ENCODE measurements around the gene LACRT.

DNA sequence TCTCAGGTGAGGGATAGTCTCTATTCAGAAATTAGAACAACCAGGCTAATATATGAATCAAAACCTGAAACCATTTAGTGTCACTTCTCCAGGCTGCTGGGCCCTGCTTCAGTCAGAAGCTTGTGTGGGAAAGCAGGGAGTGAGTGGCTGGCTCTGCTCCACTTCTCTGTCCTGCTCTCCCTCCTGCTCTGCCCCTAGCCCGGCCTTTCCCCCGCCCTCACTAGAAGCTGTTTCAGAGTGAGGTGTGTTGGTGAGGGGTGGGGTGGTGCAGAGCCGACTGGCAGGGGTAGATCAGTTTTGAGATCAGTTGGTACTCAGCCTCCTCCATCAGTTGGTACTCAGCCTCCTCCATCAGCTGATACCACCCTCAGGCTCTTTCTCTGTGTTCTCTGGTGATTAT lies 39.2 kb downstream of the LACRT start:
- TF ChIP-seq, protein P1, sequence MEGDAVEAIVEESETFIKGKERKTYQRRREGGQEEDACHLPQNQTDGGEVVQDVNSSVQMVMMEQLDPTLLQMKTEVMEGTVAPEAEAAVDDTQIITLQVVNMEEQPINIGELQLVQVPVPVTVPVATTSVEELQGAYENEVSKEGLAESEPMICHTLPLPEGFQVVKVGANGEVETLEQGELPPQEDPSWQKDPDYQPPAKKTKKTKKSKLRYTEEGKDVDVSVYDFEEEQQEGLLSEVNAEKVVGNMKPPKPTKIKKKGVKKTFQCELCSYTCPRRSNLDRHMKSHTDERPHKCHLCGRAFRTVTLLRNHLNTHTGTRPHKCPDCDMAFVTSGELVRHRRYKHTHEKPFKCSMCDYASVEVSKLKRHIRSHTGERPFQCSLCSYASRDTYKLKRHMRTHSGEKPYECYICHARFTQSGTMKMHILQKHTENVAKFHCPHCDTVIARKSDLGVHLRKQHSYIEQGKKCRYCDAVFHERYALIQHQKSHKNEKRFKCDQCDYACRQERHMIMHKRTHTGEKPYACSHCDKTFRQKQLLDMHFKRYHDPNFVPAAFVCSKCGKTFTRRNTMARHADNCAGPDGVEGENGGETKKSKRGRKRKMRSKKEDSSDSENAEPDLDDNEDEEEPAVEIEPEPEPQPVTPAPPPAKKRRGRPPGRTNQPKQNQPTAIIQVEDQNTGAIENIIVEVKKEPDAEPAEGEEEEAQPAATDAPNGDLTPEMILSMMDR (IDR thresholded peaks at IDR 0.05) = no peak
- no peak for TF ChIP-seq POLR2AphosphoS5 (IDR thresholded peaks at IDR 0.05)
- TF ChIP-seq POLR2A (IDR thresholded peaks at IDR 0.05) = no peak
